Measurements from ENCODE around the gene NEMP1.

- no peak for TF ChIP-seq CTCF (conservative IDR thresholded peaks at IDR 0.05 in 1 of 2, IDR thresholded peaks at IDR 0.05 in 1 of 2; ENCODE audit: low read depth in 1 of 2, low read length in 2 of 2)
- TF ChIP-seq EZH2 (IDR thresholded peaks at IDR 0.05; ENCODE audit: low read length, missing control alignments), result no peak
These were observed 20.6 kb upstream of the NEMP1 start for GRCh38 chr12:57099047-57099714.

All from fibroblast of lung (primary cell).